Fibroblast of villous mesenchyme (primary cell): Measurements from ENCODE around the gene CDNF. TPM values are rescaled to one million over a fixed set of nuclear protein-coding genes. Genes with fewer than 3 reads are reported as not detected.

Experiments used
- DNase-seq: peaks from one replicate; pipeline ENCODE4 v3.0.0-alpha.2; 2010; ENCODE audit warnings: low read depth
- H3K4me3 ChIP-seq: 2 replicates; pipeline ENCODE4 v1.5.1; 2011; ENCODE audit warnings: low read depth, mild to moderate bottlenecking, low read length
- CTCF ChIP-seq: IDR thresholded peaks from 2 replicates; pipeline ENCODE4 v1.5.1; 2012; ENCODE audit warnings: low read depth, mild to moderate bottlenecking, low read length; ENCODE audit not compliant: insufficient read depth
- total RNA-seq: library from RNA; depleted of rRNA; stranded (reverse); fragments of >200 nt; gene quantifications from 2 replicates; pipeline ENCODE4 v1.2.3, GENCODE V29; 2012

Gene CDNF
- total RNA-seq, 1 donor: 0.43 TPM

GRCh38 chr10:14812271-14812670, 25.6 kb downstream of the CDNF start:
- peak; percentile 16 for DNase-seq
- TF ChIP-seq CTCF: no peak
- H3K4me3 ChIP-seq: no peak overlapping the region

DNA sequence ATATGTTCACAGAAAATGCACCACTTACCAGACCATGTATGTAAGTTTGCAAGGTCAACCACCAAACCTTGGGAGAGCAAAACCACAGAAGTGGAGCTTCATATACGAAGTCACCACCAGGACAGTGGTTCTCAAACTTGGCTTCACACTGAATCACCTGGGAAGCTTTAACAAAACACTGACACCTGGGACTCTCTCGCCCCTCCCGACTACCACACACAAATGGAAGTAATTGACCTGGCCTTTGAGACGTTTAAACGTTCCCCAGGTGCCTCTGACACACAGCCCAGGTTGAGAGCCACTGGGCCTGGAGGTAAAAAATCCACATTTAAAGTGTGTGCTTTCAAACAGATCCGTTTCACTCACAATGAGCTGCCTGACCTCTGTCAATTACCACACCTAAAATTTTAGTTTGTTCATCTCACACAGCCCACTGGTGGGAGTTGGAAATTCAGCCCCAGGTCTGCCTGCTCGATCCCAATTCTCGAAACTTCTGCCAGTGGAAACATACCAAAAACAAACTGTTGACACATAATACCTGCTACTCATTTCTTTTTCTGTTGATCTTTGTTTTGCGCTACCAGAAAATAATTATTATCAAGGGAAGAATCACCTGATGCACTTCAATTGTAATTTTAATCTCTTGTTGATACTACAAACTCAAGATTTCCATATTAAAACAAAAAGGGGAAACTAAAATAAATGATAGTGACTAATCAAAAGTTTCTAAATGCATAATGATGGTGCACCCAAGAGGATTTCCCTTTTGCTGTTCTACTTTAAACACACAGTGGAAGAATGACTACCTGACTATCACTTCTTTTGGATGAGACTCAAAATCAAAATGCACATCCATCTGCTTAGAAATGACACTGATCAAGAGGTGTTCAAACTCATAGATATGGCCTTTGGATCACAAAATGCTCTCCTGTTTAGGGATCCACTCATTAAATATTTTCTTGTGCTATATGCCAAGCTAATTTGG, 26.6 kb downstream of the CDNF start:
- DNase-seq: no peak
- TF ChIP-seq CTCF: no peak
- no peak overlapping the region for H3K4me3 ChIP-seq

GRCh38 chr10:14806318-14806717, 31.5 kb downstream of the CDNF start:
- no peak for TF ChIP-seq CTCF
- H3K4me3 ChIP-seq: no peak overlapping the region
- no peak for DNase-seq

GRCh38 chr10:14803827-14804226, 34.0 kb downstream of the CDNF start:
- no peak for TF ChIP-seq CTCF
- no peak for DNase-seq
- H3K4me3 ChIP-seq: no peak overlapping the region

GRCh38 chr10:14801723-14802122, 36.1 kb downstream of the CDNF start:
- DNase-seq: no peak
- TF ChIP-seq CTCF: peak; percentile 13
- no peak overlapping the region for H3K4me3 ChIP-seq

- no peak for DNase-seq
- H3K4me3 ChIP-seq: no peak overlapping the region
- no peak for TF ChIP-seq CTCF
Measured at GRCh38 chr10:14800397-14800796, 37.4 kb downstream of the CDNF start.
